Measurements from ENCODE around the gene SPIC. TPM values are rescaled to one million over a fixed set of nuclear protein-coding genes. Genes with fewer than 3 reads are reported as not detected.

SPIC gene
- total and polyA plus RNA-seq, 2 donors (not counting 1 experiment from before 2014, with no cell fraction given): not detected

DNA sequence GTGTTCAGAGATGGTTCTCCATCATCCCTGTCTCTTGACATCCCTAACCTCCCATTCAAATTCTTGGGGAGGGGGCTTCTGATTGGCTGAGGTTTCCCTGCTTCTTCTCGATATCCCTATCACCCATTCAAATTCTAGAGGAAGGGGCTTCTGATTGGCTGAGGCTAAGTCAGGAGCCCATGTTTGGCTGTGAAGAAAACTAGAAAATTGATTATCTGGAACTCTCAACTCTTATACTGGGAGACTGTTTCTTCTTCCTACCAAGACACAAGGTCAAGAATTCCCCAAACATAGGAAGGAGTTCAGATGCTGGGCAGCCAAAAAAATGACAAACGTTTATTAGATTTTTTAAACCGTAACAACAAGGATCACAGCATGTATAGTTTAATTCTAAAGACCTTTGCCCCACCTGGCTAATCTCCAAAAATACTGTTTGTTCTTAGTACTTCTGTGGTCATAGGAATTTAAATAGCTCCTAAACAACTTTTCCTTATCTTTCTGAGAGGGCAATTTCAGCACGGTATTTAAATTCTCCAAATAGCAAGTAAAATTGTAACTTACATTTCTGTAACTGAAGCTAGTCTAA is 26.4 kb downstream of the SPIC start:
- no peaks in the 10 kb centered on the region for H4K20me1 ChIP-seq (ENCODE audit: control insufficient read depth, extremely low read depth, insufficient read depth, low read length)
- H3K9me3 ChIP-seq (ENCODE audit: control insufficient read depth, insufficient read depth, low read depth, low read length): no peaks in the 10 kb centered on the region
- TF ChIP-seq EZH2 (IDR thresholded peaks at IDR 0.05; ENCODE audit: low read length, missing control alignments) (no peak), CTCF (conservative IDR thresholded peaks at IDR 0.05 in 1 of 2, IDR thresholded peaks at IDR 0.05 in 1 of 2; ENCODE audit: low read depth in 1 of 2, low read length in 2 of 2) (no peak)
- H3K27me3 ChIP-seq (ENCODE audit: control insufficient read depth, insufficient read depth, low read length): no peaks in the 10 kb centered on the region
- no peak overlapping the region for H2AFZ ChIP-seq (ENCODE audit: low read length)
- H3K27ac ChIP-seq (ENCODE audit: insufficient read depth, low read length): no peak overlapping the region
- no peak overlapping the region for H3K4me3 ChIP-seq (replicated peaks in 1 of 4; ENCODE audit: control extremely low read depth in 1 of 4, insufficient read depth in 1 of 4, low read depth in 3 of 4, low read length in 4 of 4)
- no peak overlapping the region for H3K9ac ChIP-seq (ENCODE audit: insufficient read depth, low read length)
- H3K4me1 ChIP-seq (ENCODE audit: control insufficient read depth, extremely low read depth, insufficient read depth, low read length): no peaks in the 10 kb centered on the region
- no peak overlapping the region for H3K4me2 ChIP-seq (ENCODE audit: extremely low read depth, insufficient read depth, low read length)
- H3K79me2 ChIP-seq (ENCODE audit: control insufficient read depth, insufficient read depth, low read length): no peaks in the 10 kb centered on the region
- H3K36me3 ChIP-seq (ENCODE audit: control insufficient read depth, insufficient read depth, low read length): no peaks in the 10 kb centered on the region
- DNase-seq (ENCODE audit: low read depth in 2 of 2): peak in 1 of 2 donors; percentile 92

- no peaks in the 10 kb centered on the region for H3K79me2 ChIP-seq (ENCODE audit: control insufficient read depth, insufficient read depth, low read length)
- no peaks in the 10 kb centered on the region for H3K9me3 ChIP-seq (ENCODE audit: control insufficient read depth, insufficient read depth, low read depth, low read length)
- H3K4me1 ChIP-seq (ENCODE audit: control insufficient read depth, extremely low read depth, insufficient read depth, low read length): no peaks in the 10 kb centered on the region
- no peak overlapping the region for H3K4me2 ChIP-seq (ENCODE audit: extremely low read depth, insufficient read depth, low read length)
- no peaks in the 10 kb centered on the region for H3K36me3 ChIP-seq (ENCODE audit: control insufficient read depth, insufficient read depth, low read length)
- H3K27ac ChIP-seq (ENCODE audit: insufficient read depth, low read length): no peak overlapping the region
- no peak overlapping the region for H3K4me3 ChIP-seq (replicated peaks in 1 of 4; ENCODE audit: control extremely low read depth in 1 of 4, insufficient read depth in 1 of 4, low read depth in 3 of 4, low read length in 4 of 4)
- DNase-seq (ENCODE audit: low read depth in 2 of 2): no peak
- no peak overlapping the region for H3K9ac ChIP-seq (ENCODE audit: insufficient read depth, low read length)
- no peaks in the 10 kb centered on the region for H4K20me1 ChIP-seq (ENCODE audit: control insufficient read depth, extremely low read depth, insufficient read depth, low read length)
- H3K27me3 ChIP-seq (ENCODE audit: control insufficient read depth, insufficient read depth, low read length): no peaks in the 10 kb centered on the region
- no peak overlapping the region for H2AFZ ChIP-seq (ENCODE audit: low read length)
- TF ChIP-seq EZH2 (IDR thresholded peaks at IDR 0.05; ENCODE audit: low read length, missing control alignments) (no peak), CTCF (conservative IDR thresholded peaks at IDR 0.05 in 1 of 2, IDR thresholded peaks at IDR 0.05 in 1 of 2; ENCODE audit: low read depth in 1 of 2, low read length in 2 of 2) (no peak)
These were observed 46.0 kb downstream of the SPIC start for GRCh38 chr12:101521136-101521535.

- Histone ChIP-seq H3K27ac (ENCODE audit: insufficient read depth, low read length) (no peak overlapping the region), H2AFZ (ENCODE audit: low read length) (no peak overlapping the region), H3K4me1 (ENCODE audit: control insufficient read depth, extremely low read depth, insufficient read depth, low read length) (no peaks in the 10 kb centered on the region), H4K20me1 (ENCODE audit: control insufficient read depth, extremely low read depth, insufficient read depth, low read length) (no peaks in the 10 kb centered on the region), H3K9me3 (ENCODE audit: control insufficient read depth, insufficient read depth, low read depth, low read length) (no peaks in the 10 kb centered on the region), H3K27me3 (ENCODE audit: control insufficient read depth, insufficient read depth, low read length) (no peaks in the 10 kb centered on the region), H3K9ac (ENCODE audit: insufficient read depth, low read length) (no peak overlapping the region), H3K36me3 (ENCODE audit: control insufficient read depth, insufficient read depth, low read length) (no peaks in the 10 kb centered on the region), H3K4me3 (replicated peaks in 1 of 4; ENCODE audit: control extremely low read depth in 1 of 4, insufficient read depth in 1 of 4, low read depth in 3 of 4, low read length in 4 of 4) (no peak overlapping the region), H3K4me2 (ENCODE audit: extremely low read depth, insufficient read depth, low read length) (no peak overlapping the region), H3K79me2 (ENCODE audit: control insufficient read depth, insufficient read depth, low read length) (no peaks in the 10 kb centered on the region)
- no peak for DNase-seq (ENCODE audit: low read depth in 2 of 2)
- TF ChIP-seq CTCF (conservative IDR thresholded peaks at IDR 0.05 in 1 of 2, IDR thresholded peaks at IDR 0.05 in 1 of 2; ENCODE audit: low read depth in 1 of 2, low read length in 2 of 2) (no peak), EZH2 (IDR thresholded peaks at IDR 0.05; ENCODE audit: low read length, missing control alignments) (no peak)
These were observed 52.5 kb downstream of the SPIC start for GRCh38 chr12:101527682-101528081.

Measured in fibroblast of lung (primary cell).